ENCODE results near the gene TXNDC11.

- TF ChIP-seq POLR2A (IDR thresholded peaks at IDR 0.05) = no peak
- no peak for TF ChIP-seq CTCF (IDR thresholded peaks at IDR 0.05)
These were observed 61.1 kb downstream of the TXNDC11 start for GRCh38 chr16:11681556-11681955.
